ENCODE measurements around the gene NFATC1.

DNA sequence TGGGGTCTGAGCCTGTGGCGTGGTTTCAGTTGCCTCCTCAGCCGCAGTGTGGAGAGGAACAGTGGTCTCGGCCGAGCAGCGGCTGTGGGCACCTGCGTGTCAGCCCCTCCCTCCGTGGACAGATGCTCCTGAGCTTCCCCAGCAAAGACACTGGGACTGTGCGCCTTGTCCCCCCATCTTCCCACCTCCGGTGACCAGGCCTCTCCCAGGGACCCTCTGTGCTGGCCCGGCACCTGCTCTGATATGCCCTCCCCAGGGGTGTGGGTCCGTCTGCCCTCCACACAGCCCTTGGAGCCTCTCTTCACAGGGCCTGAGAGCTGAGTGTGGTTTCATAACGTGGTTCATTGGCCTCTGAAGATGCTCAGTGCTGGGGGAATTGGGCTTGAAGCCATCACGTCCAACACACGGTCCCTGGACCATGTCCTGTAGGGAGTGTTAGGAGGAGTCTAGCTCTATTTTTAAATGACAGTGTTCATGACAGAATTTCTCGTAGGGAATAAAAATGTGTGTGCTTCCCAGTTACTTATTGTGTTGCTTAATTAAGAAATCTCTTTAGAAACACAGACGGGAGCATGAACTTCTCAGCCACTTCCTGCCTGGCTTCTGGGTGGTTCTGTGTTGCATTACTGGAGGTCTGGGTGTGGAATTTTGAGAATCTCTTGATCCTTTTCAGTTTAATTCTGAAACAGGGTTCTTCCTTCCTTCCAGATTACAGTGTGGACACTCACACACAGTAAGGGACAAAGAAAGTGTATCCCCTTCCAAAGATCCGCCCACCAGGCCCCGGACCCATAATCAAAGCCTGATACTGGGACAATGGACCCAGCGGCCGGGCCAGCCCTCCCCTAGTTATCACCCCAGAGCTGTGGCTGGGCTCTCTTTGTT is 110.7 kb downstream of the NFATC1 start:
- TF ChIP-seq NR3C1 (IDR thresholded peaks at IDR 0.05), result no peak
- TF ChIP-seq, protein P1, sequence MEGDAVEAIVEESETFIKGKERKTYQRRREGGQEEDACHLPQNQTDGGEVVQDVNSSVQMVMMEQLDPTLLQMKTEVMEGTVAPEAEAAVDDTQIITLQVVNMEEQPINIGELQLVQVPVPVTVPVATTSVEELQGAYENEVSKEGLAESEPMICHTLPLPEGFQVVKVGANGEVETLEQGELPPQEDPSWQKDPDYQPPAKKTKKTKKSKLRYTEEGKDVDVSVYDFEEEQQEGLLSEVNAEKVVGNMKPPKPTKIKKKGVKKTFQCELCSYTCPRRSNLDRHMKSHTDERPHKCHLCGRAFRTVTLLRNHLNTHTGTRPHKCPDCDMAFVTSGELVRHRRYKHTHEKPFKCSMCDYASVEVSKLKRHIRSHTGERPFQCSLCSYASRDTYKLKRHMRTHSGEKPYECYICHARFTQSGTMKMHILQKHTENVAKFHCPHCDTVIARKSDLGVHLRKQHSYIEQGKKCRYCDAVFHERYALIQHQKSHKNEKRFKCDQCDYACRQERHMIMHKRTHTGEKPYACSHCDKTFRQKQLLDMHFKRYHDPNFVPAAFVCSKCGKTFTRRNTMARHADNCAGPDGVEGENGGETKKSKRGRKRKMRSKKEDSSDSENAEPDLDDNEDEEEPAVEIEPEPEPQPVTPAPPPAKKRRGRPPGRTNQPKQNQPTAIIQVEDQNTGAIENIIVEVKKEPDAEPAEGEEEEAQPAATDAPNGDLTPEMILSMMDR (IDR thresholded peaks at IDR 0.05), result no peak
- no peak for TF ChIP-seq REST (IDR thresholded peaks at IDR 0.05)
- no peak for TF ChIP-seq RCOR1 (IDR thresholded peaks at IDR 0.05; ENCODE audit: low read depth, low read length)
- TF ChIP-seq POLR2A (IDR thresholded peaks at IDR 0.05; ENCODE audit: low read length), result no peak
- TF ChIP-seq, protein P2, sequence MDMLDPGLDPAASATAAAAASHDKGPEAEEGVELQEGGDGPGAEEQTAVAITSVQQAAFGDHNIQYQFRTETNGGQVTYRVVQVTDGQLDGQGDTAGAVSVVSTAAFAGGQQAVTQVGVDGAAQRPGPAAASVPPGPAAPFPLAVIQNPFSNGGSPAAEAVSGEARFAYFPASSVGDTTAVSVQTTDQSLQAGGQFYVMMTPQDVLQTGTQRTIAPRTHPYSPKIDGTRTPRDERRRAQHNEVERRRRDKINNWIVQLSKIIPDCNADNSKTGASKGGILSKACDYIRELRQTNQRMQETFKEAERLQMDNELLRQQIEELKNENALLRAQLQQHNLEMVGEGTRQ (IDR thresholded peaks at IDR 0.05), result no peak
- no peak for TF ChIP-seq HOXA7 (CRISPR knock-in tag; IDR thresholded peaks at IDR 0.05)
- TF ChIP-seq HDAC2 (IDR thresholded peaks at IDR 0.05), result no peak
- TF ChIP-seq RNF2 (IDR thresholded peaks at IDR 0.05; ENCODE audit: borderline replicate concordance, low read depth), result no peak
- no peak for TF ChIP-seq CEBPB (IDR thresholded peaks at IDR 0.05)
- no peak for TF ChIP-seq MYC (IDR thresholded peaks at IDR 0.05; ENCODE audit: borderline replicate concordance, low read length)
- TF ChIP-seq NFE2L2 (conservative IDR thresholded peaks at IDR 0.05; ENCODE audit: low read length), result no peak
- TF ChIP-seq, protein P3, sequence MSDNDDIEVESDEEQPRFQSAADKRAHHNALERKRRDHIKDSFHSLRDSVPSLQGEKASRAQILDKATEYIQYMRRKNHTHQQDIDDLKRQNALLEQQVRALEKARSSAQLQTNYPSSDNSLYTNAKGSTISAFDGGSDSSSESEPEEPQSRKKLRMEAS (IDR thresholded peaks at IDR 0.05), result no peak
